ENCODE data around the gene MED22.

DNA sequence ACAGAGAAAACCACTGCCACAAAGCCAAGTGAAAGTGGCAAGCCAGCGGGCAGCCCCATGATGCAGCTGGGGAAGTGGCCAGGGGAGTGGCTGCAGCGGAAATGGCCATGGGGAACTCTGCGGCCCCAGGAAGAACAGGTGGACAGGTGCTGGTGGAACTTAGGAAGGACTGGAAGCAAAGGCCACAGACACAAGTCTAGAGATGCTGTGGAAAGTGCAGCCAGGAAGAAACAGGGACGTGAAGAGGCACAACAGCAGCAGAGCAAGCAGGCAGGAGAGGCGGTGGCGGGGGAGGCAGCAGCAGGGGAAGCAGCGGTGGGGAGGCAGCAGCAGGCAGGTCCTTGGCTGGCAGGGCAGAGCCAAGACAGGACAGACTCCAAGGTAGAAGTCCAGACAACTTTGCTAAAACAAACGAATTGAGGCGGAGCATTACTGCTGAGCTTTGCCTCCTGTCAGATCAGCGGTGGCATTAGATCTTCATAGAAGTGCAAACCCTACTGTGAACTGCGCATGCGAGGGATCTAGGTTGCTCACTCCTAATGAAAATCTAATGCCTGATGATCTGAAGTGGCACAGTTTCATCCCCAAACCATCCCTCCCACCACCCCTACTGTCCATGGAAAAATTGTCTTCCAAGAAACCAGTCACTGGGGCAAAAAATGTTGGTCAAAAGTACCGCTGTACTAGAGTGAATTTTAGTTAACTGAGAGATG lies 23.8 kb downstream of the MED22 start:
- TF ChIP-seq, protein P1, sequence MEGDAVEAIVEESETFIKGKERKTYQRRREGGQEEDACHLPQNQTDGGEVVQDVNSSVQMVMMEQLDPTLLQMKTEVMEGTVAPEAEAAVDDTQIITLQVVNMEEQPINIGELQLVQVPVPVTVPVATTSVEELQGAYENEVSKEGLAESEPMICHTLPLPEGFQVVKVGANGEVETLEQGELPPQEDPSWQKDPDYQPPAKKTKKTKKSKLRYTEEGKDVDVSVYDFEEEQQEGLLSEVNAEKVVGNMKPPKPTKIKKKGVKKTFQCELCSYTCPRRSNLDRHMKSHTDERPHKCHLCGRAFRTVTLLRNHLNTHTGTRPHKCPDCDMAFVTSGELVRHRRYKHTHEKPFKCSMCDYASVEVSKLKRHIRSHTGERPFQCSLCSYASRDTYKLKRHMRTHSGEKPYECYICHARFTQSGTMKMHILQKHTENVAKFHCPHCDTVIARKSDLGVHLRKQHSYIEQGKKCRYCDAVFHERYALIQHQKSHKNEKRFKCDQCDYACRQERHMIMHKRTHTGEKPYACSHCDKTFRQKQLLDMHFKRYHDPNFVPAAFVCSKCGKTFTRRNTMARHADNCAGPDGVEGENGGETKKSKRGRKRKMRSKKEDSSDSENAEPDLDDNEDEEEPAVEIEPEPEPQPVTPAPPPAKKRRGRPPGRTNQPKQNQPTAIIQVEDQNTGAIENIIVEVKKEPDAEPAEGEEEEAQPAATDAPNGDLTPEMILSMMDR (IDR thresholded peaks at IDR 0.05; ENCODE audit: insufficient read depth, low read length) = no peak
- no peak for TF ChIP-seq POLR2AphosphoS5 (IDR thresholded peaks at IDR 0.05; ENCODE audit: low read depth)
- TF ChIP-seq, protein P2, sequence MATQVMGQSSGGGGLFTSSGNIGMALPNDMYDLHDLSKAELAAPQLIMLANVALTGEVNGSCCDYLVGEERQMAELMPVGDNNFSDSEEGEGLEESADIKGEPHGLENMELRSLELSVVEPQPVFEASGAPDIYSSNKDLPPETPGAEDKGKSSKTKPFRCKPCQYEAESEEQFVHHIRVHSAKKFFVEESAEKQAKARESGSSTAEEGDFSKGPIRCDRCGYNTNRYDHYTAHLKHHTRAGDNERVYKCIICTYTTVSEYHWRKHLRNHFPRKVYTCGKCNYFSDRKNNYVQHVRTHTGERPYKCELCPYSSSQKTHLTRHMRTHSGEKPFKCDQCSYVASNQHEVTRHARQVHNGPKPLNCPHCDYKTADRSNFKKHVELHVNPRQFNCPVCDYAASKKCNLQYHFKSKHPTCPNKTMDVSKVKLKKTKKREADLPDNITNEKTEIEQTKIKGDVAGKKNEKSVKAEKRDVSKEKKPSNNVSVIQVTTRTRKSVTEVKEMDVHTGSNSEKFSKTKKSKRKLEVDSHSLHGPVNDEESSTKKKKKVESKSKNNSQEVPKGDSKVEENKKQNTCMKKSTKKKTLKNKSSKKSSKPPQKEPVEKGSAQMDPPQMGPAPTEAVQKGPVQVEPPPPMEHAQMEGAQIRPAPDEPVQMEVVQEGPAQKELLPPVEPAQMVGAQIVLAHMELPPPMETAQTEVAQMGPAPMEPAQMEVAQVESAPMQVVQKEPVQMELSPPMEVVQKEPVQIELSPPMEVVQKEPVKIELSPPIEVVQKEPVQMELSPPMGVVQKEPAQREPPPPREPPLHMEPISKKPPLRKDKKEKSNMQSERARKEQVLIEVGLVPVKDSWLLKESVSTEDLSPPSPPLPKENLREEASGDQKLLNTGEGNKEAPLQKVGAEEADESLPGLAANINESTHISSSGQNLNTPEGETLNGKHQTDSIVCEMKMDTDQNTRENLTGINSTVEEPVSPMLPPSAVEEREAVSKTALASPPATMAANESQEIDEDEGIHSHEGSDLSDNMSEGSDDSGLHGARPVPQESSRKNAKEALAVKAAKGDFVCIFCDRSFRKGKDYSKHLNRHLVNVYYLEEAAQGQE (IDR thresholded peaks at IDR 0.05; ENCODE audit: insufficient replicate concordance, low read depth) = no peak
- no peak for TF ChIP-seq SPI1 (IDR thresholded peaks at IDR 0.05; ENCODE audit: borderline replicate concordance, low read depth)

All from HL-60 (cell line).